WTC11 (cell line): ENCODE measurements around the gene STARD10. TPM values are rescaled to one million over a fixed set of nuclear protein-coding genes. Genes with fewer than 3 reads are reported as not detected.

Experiments
- microRNA-seq: library from miRNA; unstranded; fragments of <30 nt; microRNA quantifications from one replicate; pipeline ENCODE4 v1.2.0, GENCODE V29; 2022; ENCODE audit warnings: borderline number of aligned reads
- total RNA-seq: library from RNA; stranded (reverse); gene quantifications from 3 replicates; pipeline ENCODE4 v1.2.3, GENCODE V29; 2021

The STARD10 gene
- total RNA-seq, 1 experiment from 2014 or later: 32.0 TPM

Small RNA genes lying within 50 kb of the gene (microRNA-seq; reads per million reads assigned to microRNA genes)
- gene MIR4692: not detected

Other genes with a start within 250 kb of the STARD10 start
- 3.7 to 5.0 TPM (median 4.9 TPM) in 3 replicates for gene PDE2A, start 119.6 kb downstream of the STARD10 start, total RNA-seq
- gene ARAP1, start 41.6 kb downstream of the STARD10 start, total RNA-seq: 76.4 to 98.8 TPM (median 78.3 TPM) in 3 replicates
- 22.2 to 29.0 TPM (median 28.6 TPM) in 3 replicates for gene ATG16L2, start 20.4 kb upstream of the STARD10 start, total RNA-seq